K562 (cell line): ENCODE data around the gene FASTK. TPM values are rescaled to one million over a fixed set of nuclear protein-coding genes. Genes with fewer than 3 reads are reported as not detected.

ENCODE experiments used
- CTCFL ChIP-seq: IDR thresholded peaks from 2 replicates; pipeline ENCODE4 v1.6.1; 2011; ENCODE audit warnings: borderline replicate concordance, low read depth, mild to moderate bottlenecking, moderate library complexity, low read length; ENCODE audit not compliant: insufficient read depth, poor library complexity, severe bottlenecking
- DACH1 ChIP-seq: fragments of 450-650 bp; IDR thresholded peaks from 2 replicates; pipeline ENCODE4 v1.6.1; 2018; ENCODE audit not compliant: partially characterized antibody
- EWSR1 ChIP-seq: fragments of 450-650 bp; IDR thresholded peaks from 2 replicates; pipeline ENCODE4 v1.6.1; 2018; ENCODE audit warnings: borderline replicate concordance, mild to moderate bottlenecking, low read depth, moderate library complexity; ENCODE audit not compliant: partially characterized antibody
- FOXO4 ChIP-seq: fragments of 450-650 bp; formaldehyde crosslinking; IDR thresholded peaks from 2 replicates; pipeline ENCODE4 v1.4.0; 2020; ENCODE audit warnings: mild to moderate bottlenecking, moderate library complexity
- GATAD2A ChIP-seq: fragments of 450-650 bp; IDR thresholded peaks from 2 replicates; pipeline ENCODE4 v1.6.1; 2017
- HMGXB4 ChIP-seq: sonication (generic); formaldehyde crosslinking; IDR thresholded peaks from 2 replicates; pipeline ENCODE4 v1.8.1; 2023; ENCODE audit warnings: mild to moderate bottlenecking, missing genetic modification reagents
- MAFF ChIP-seq: IDR thresholded peaks from 2 replicates; pipeline ENCODE4 v1.6.1; 2012; ENCODE audit warnings: low read length, improper control_type of control experiment
- MBD1 ChIP-seq: fragments of 250-450 bp; sonication (Bioruptor Pico); IDR thresholded peaks from 2 replicates; pipeline ENCODE4 v1.8.0; 2022; ENCODE audit warnings: inconsistent platforms
- MIER1 ChIP-seq: fragments of 450-650 bp; IDR thresholded peaks from 2 replicates; pipeline ENCODE4 v1.6.1; 2016; ENCODE audit warnings: antibody characterized with exemption, mild to moderate bottlenecking, low read depth
- POLR2A ChIP-seq: fragments of 450-650 bp; conservative IDR thresholded peaks from 2 replicates; pipeline ENCODE4 v1.6.1; 2016
- SAFB2 ChIP-seq: fragments of 200-400 bp; formaldehyde crosslinking; IDR thresholded peaks from 2 replicates; pipeline ENCODE4 v1.6.1; 2018; ENCODE audit warnings: borderline replicate concordance, low read length, low read depth, moderate library complexity; ENCODE audit not compliant: severe bottlenecking
- STAT6 ChIP-seq: sonication (generic); formaldehyde crosslinking; IDR thresholded peaks from 2 replicates; pipeline ENCODE4 v1.8.1; 2023; ENCODE audit warnings: mild to moderate bottlenecking, missing genetic modification reagents
- ZEB2 ChIP-seq: fragments of 450-650 bp; IDR thresholded peaks from 2 replicates; pipeline ENCODE4 v1.6.1; 2016
- ZNF212 ChIP-seq: fragments of 450-650 bp; formaldehyde crosslinking; IDR thresholded peaks from 2 replicates; pipeline ENCODE4 v1.4.0; 2020; ENCODE audit warnings: mild to moderate bottlenecking
- ZNF395 ChIP-seq: fragments of 200-800 bp; sonication (Bioruptor generic); IDR thresholded peaks from 2 replicates; pipeline ENCODE4 v1.6.1; 2017; ENCODE audit warnings: missing genetic modification characterization, missing compliant biosample characterization
- polyA plus RNA-seq, 8 experiments: library from polyadenylated mRNA; depleted of rRNA in 4 of 8; stranded (reverse) in 5 of 8; unstranded in 3 of 8; fragments of >200 nt; fragmentation: Nextera tagmentation in 2 of 8; fragmentation: Illumina TruSeq in 1 of 8; extraction: Ambion mirVana in 2 of 8; extraction: Trizol in 1 of 8; gene quantifications; 2 replicates each; pipeline versions ENCODE4 v1.2.1 to v1.2.3, GENCODE V29; 2011 to 2014; ENCODE audit warnings: inconsistent platforms in 1 of 8, missing spikeins in 1 of 8
- total RNA-seq, 7 experiments: library from RNA; depleted of rRNA in 6 of 7; stranded (reverse); fragments of >200 nt in 6 of 7; fragmentation: Illumina TruSeq in 2 of 7; extraction: Trizol in 2 of 7; gene quantifications; 2 replicates each; pipeline versions ENCODE4 v1.2.1 to v1.2.3, GENCODE V29; 2011 to 2021; ENCODE audit warnings: low replicate concordance in 1 of 7

The FASTK gene
- total and polyA plus RNA-seq, 9 of the 15 experiments (the other 6 are each of a cell fraction or from before 2014, with no cell fraction given), result 0.51 to 150 (median 48.2) TPM

- TF ChIP-seq CTCFL (peak; percentile 57), MBD1 (CRISPR knock-in tag) (no peak), SAFB2 (no peak), DACH1 (peak; percentile 100), STAT6 (CRISPR knock-in tag) (0 out of 2 replicates have a peak, but pooled peaks have one; percentile 75), POLR2A (peak; percentile 79), HMGXB4 (CRISPR knock-in tag) (0 out of 2 replicates have a peak, but pooled peaks have one; percentile 74), GATAD2A (peak; percentile 73), FOXO4 (CRISPR knock-in tag) (no peak), ZNF395 (CRISPR knock-in tag) (peak; percentile 72), ZNF212 (CRISPR knock-in tag) (no peak), ZEB2 (no peak), MAFF (no peak), MIER1 (no peak), EWSR1 (no peak)
Observed at GRCh38 chr7:151057989-151058780, 22.4 kb downstream of the FASTK start (continued).
